ENCODE measurements around the gene IQCB1. TPM values are rescaled to one million over a fixed set of nuclear protein-coding genes. Genes with fewer than 3 reads are reported as not detected.

IQCB1 gene
- total and polyA plus RNA-seq, 4 donors: 2.8 to 14.0 (median 9.4) TPM

DNA sequence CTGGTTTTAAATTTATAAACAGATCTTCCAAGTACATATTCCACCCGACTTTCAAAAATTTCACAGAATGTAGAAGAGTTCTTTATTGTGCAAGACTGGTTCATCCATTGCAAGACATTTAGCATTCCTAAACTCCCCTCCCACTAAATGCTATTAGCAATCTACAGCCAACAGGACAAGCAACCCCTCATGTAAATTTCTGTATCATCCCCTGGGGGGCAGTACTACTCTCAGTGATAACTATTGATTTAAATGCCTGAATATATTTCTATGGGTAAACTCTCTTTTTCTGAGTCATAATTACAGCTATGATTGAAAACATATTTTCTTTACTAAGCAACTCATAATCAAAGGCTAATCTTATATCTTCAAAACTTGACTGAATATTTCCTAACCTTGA is 48.6 kb upstream of the IQCB1 start:
- H3K9me3 ChIP-seq (ENCODE audit: control insufficient read depth in 4 of 4, low read length in 3 of 4): no peaks in the 10 kb centered on the region
- TF ChIP-seq RAD21 (IDR thresholded peaks at IDR 0.05): peak in 1 of 2 donors; percentile 12
- TF ChIP-seq TAF1 (conservative IDR thresholded peaks at IDR 0.05): no peak
- TF ChIP-seq, protein P1, sequence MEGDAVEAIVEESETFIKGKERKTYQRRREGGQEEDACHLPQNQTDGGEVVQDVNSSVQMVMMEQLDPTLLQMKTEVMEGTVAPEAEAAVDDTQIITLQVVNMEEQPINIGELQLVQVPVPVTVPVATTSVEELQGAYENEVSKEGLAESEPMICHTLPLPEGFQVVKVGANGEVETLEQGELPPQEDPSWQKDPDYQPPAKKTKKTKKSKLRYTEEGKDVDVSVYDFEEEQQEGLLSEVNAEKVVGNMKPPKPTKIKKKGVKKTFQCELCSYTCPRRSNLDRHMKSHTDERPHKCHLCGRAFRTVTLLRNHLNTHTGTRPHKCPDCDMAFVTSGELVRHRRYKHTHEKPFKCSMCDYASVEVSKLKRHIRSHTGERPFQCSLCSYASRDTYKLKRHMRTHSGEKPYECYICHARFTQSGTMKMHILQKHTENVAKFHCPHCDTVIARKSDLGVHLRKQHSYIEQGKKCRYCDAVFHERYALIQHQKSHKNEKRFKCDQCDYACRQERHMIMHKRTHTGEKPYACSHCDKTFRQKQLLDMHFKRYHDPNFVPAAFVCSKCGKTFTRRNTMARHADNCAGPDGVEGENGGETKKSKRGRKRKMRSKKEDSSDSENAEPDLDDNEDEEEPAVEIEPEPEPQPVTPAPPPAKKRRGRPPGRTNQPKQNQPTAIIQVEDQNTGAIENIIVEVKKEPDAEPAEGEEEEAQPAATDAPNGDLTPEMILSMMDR (IDR thresholded peaks at IDR 0.05; ENCODE audit: low read depth, low read length, missing input control): peak; percentile 12
- 36% methylated on average over 1 of the region's 1 CpG for WGBS
- DNase-seq (ENCODE audit: low spot score): no peak
- H3K9ac ChIP-seq (ENCODE audit: low read depth in 1 of 2, low read length in 2 of 2): no peak overlapping the region
- H3K36me3 ChIP-seq (ENCODE audit: control insufficient read depth in 4 of 4, insufficient read depth in 3 of 4, low read depth in 1 of 4, low read length in 3 of 4): no peaks in the 10 kb centered on the region
- H3K27ac ChIP-seq (ENCODE audit: low read depth in 1 of 2, low read length in 2 of 2): no peak overlapping the region
- H3K4me1 ChIP-seq (ENCODE audit: control insufficient read depth in 4 of 4, insufficient read depth in 4 of 4, low read length in 3 of 4): no peaks in the 10 kb centered on the region
- no peak overlapping the region for H3K4me3 ChIP-seq (ENCODE audit: low read depth in 1 of 3, low read length in 3 of 3)
- H3K27me3 ChIP-seq (ENCODE audit: control insufficient read depth in 4 of 4, insufficient read depth in 4 of 4, low read length in 3 of 4): no peaks in the 10 kb centered on the region

- Histone ChIP-seq H3K36me3 (ENCODE audit: control insufficient read depth in 4 of 4, insufficient read depth in 3 of 4, low read depth in 1 of 4, low read length in 3 of 4) (peaks cover 0 to 3% (median 0%) of the 10 kb centered on the region in 4 donors), H3K4me3 (ENCODE audit: low read depth in 1 of 3, low read length in 3 of 3) (no peak overlapping the region), H3K27ac (ENCODE audit: low read depth in 1 of 2, low read length in 2 of 2) (no peak overlapping the region), H3K27me3 (ENCODE audit: control insufficient read depth in 4 of 4, insufficient read depth in 4 of 4, low read length in 3 of 4) (no peaks in the 10 kb centered on the region), H3K9me3 (ENCODE audit: control insufficient read depth in 4 of 4, low read length in 3 of 4) (no peaks in the 10 kb centered on the region), H3K9ac (ENCODE audit: low read depth in 1 of 2, low read length in 2 of 2) (no peak overlapping the region), H3K4me1 (ENCODE audit: control insufficient read depth in 4 of 4, insufficient read depth in 4 of 4, low read length in 3 of 4) (no peaks in the 10 kb centered on the region)
- 85% methylated on average over 1 of the region's 1 CpG for WGBS
- TF ChIP-seq RXRA (IDR thresholded peaks at IDR 0.05) (no peak), RAD21 (IDR thresholded peaks at IDR 0.05) (no peak), MAX (IDR thresholded peaks at IDR 0.05) (no peak), JUND (IDR thresholded peaks at IDR 0.05) (no peak), TAF1 (conservative IDR thresholded peaks at IDR 0.05) (no peak), YY1 (IDR thresholded peaks at IDR 0.05) (no peak), FOXA2 (IDR thresholded peaks at IDR 0.05) (no peak), HNF4A (conservative IDR thresholded peaks at IDR 0.05) (no peak), SP1 (IDR thresholded peaks at IDR 0.05) (no peak), GABPA (IDR thresholded peaks at IDR 0.05 in 1 of 2, conservative IDR thresholded peaks at IDR 0.05 in 1 of 2) (no peak), NR2F2 (IDR thresholded peaks at IDR 0.05) (no peak), FOXA1 (IDR thresholded peaks at IDR 0.05) (no peak), EGR1 (IDR thresholded peaks at IDR 0.05; ENCODE audit: low read depth in 2 of 2) (no peak), REST (IDR thresholded peaks at IDR 0.05) (no peak), HNF4G (IDR thresholded peaks at IDR 0.05) (no peak)
- TF ChIP-seq, protein P1 (IDR thresholded peaks at IDR 0.05; ENCODE audit: low read depth, low read length, missing input control): no peak
- TF ChIP-seq, protein P2, sequence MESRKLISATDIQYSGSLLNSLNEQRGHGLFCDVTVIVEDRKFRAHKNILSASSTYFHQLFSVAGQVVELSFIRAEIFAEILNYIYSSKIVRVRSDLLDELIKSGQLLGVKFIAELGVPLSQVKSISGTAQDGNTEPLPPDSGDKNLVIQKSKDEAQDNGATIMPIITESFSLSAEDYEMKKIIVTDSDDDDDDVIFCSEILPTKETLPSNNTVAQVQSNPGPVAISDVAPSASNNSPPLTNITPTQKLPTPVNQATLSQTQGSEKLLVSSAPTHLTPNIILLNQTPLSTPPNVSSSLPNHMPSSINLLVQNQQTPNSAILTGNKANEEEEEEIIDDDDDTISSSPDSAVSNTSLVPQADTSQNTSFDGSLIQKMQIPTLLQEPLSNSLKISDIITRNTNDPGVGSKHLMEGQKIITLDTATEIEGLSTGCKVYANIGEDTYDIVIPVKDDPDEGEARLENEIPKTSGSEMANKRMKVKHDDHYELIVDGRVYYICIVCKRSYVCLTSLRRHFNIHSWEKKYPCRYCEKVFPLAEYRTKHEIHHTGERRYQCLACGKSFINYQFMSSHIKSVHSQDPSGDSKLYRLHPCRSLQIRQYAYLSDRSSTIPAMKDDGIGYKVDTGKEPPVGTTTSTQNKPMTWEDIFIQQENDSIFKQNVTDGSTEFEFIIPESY (IDR thresholded peaks at IDR 0.05): no peak
- TF ChIP-seq, protein P3, sequence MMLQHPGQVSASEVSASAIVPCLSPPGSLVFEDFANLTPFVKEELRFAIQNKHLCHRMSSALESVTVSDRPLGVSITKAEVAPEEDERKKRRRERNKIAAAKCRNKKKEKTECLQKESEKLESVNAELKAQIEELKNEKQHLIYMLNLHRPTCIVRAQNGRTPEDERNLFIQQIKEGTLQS (IDR thresholded peaks at IDR 0.05): no peak
- no peak for DNase-seq (ENCODE audit: low spot score)
Observed at GRCh38 chr3:121878411-121878810, 43.6 kb upstream of the IQCB1 start.
